HCT116 (cell line): Measurements from ENCODE around the gene CALD1. TPM values are rescaled to one million over a fixed set of nuclear protein-coding genes. Genes with fewer than 3 reads are reported as not detected.

Experiments used
- ATAC-seq: fragments of 200-7000 bp; cut with Tn5 transposase; 2 replicates; pipeline ENCODE4 v1.9.1; 2020; ENCODE audit warnings: mild to moderate bottlenecking, moderate library complexity
- BruUV-seq: library from RNA; stranded (reverse); fragments of 400-500 nt; replicated peaks from 2 replicates; lab custom pipeline; 2021; lab: Mats Ljungman, UMichigan
- CTCF ChIA-PET: fragments of 300-600 bp; sonication (Branson Sonifier 250); formaldehyde crosslinking; loops from one replicate; lab custom pipeline; 2021; ENCODE audit warnings: antibody characterized with exemption; lab: Charles Lee
- POLR2A ChIA-PET: fragments of 300-600, 350-600 bp; sonication (Branson Sonifier 250); formaldehyde crosslinking; loops from one replicate; lab custom pipeline; 2021; ENCODE audit warnings: antibody characterized with exemption; lab: Charles Lee
- RAD21 ChIA-PET, 2 experiments: fragments of 300-600 bp; sonication (Branson Sonifier 250); formaldehyde crosslinking; loops; one replicate each; lab custom pipeline; 2023; ENCODE audit warnings: low total read pairs in 2 of 2; ENCODE audit not compliant: uncharacterized antibody in 2 of 2, unreplicated experiment in 2 of 2, low non-redundant PET in 1 of 2; lab: Charles Lee
- DNase-seq: peaks from one replicate; pipeline ENCODE4 v3.0.0-alpha.2; 2010; ENCODE audit warnings: low read depth, low spot score
- H2AFZ ChIP-seq: fragments of 200-600 bp; shearing (Covaris generic), sonication (generic); 2 replicates; pipeline ENCODE4 v1.6.1; 2017; ENCODE audit warnings: low read depth, mixed run types, mixed read lengths, antibody characterized with exemption, low read length; ENCODE audit not compliant: poor library complexity, severe bottlenecking
- H3K27ac ChIP-seq: 2 replicates; pipeline ENCODE4 v1.5.1; 2012; ENCODE audit warnings: low read depth, low read length
- H3K27me3 ChIP-seq: fragments of 200-600 bp; sonication (generic); 2 replicates; pipeline ENCODE4 v1.6.1; 2016; ENCODE audit warnings: mixed run types, low read length, mixed read lengths; ENCODE audit not compliant: insufficient read depth
- H3K36me3 ChIP-seq, 2 experiments: fragments of 200-500 bp in 1 of 2; fragments of 200-600 bp in 1 of 2; sonication (Bioruptor generic) in 1 of 2; sonication (generic) in 1 of 2; 2 replicates each; pipeline versions ENCODE4 v1.5.1 to v1.6.1; 2014 to 2016; ENCODE audit warnings: low read length in 2 of 2, inconsistent platforms in 1 of 2, mixed read lengths in 1 of 2, mixed run types in 1 of 2; ENCODE audit not compliant: insufficient read depth in 2 of 2, control insufficient read depth in 1 of 2
- H3K4me1 ChIP-seq, 2 experiments: fragments of 200-600 bp in 1 of 2; sonication (generic) in 1 of 2; 2 replicates each; pipeline versions ENCODE4 v1.5.1 to v1.6.1; 2012 to 2017; ENCODE audit warnings: low read length in 2 of 2, inconsistent platforms in 1 of 2, mild to moderate bottlenecking in 1 of 2, mixed read lengths in 1 of 2, mixed run types in 1 of 2, moderate library complexity in 1 of 2; ENCODE audit not compliant: insufficient read depth in 2 of 2, control insufficient read depth in 1 of 2
- H3K4me2 ChIP-seq: fragments of 200-600 bp; sonication (generic); 2 replicates; pipeline ENCODE4 v1.6.1; 2017; ENCODE audit warnings: mixed run types, low read length, mixed read lengths
- H3K4me3 ChIP-seq, 2 experiments: fragments of 200-600 bp in 1 of 2; sonication (generic) in 1 of 2; replicated peaks in 1 of 2; 2 replicates each; pipeline ENCODE4 v1.5.1; 2011 to 2016; ENCODE audit warnings: low read length in 2 of 2, control low read depth in 1 of 2, low read depth in 1 of 2, mild to moderate bottlenecking in 1 of 2, mixed read lengths in 1 of 2, mixed run types in 1 of 2
- H3K79me2 ChIP-seq: fragments of 200-600 bp; sonication (generic); 2 replicates; pipeline ENCODE4 v1.6.1; 2017; ENCODE audit warnings: mild to moderate bottlenecking, mixed run types, low read length, moderate library complexity, mixed read lengths; ENCODE audit not compliant: insufficient read depth
- H3K9ac ChIP-seq: fragments of 200-600 bp; sonication (generic); 2 replicates; pipeline ENCODE4 v1.6.1; 2016; ENCODE audit warnings: low read length, mixed read lengths
- H3K9me2 ChIP-seq: fragments of 200-600 bp; sonication (generic), shearing (Covaris generic); 2 replicates; pipeline ENCODE4 v1.6.1; 2017; ENCODE audit warnings: mixed run types, mild to moderate bottlenecking, moderate library complexity; ENCODE audit not compliant: insufficient read depth
- H3K9me3 ChIP-seq, 2 experiments: fragments of 200-500 bp in 1 of 2; fragments of 200-600 bp in 1 of 2; sonication (Bioruptor generic) in 1 of 2; sonication (generic) in 1 of 2; 2 replicates each; pipeline ENCODE4 v1.6.1; 2014 to 2017; ENCODE audit warnings: low read length in 2 of 2, mixed read lengths in 2 of 2, inconsistent platforms in 1 of 2, low read depth in 1 of 2, mild to moderate bottlenecking in 1 of 2, mixed run types in 1 of 2, moderate library complexity in 1 of 2; ENCODE audit not compliant: control insufficient read depth in 1 of 2, insufficient read depth in 1 of 2
- H4K20me1 ChIP-seq: fragments of 200-600 bp; sonication (generic), shearing (Covaris generic); 2 replicates; pipeline ENCODE4 v1.6.1; 2017; ENCODE audit warnings: mixed run types, mild to moderate bottlenecking, moderate library complexity; ENCODE audit not compliant: insufficient read depth
- ATF3 ChIP-seq: IDR thresholded peaks from 2 replicates; pipeline ENCODE4 v1.6.1; 2012
- CBX3 ChIP-seq: IDR thresholded peaks from 2 replicates; pipeline ENCODE4 v1.6.1; 2012; ENCODE audit warnings: low read depth
- EGR1 ChIP-seq: IDR thresholded peaks from 2 replicates; pipeline ENCODE4 v1.6.1; 2012; ENCODE audit warnings: low read depth
- ELF1 ChIP-seq: IDR thresholded peaks from 2 replicates; pipeline ENCODE4 v1.6.1; 2012; ENCODE audit warnings: low read depth, borderline replicate concordance
- EZH2 ChIP-seq: fragments of 200-600 bp; sonication (generic); IDR thresholded peaks from 2 replicates; pipeline ENCODE4 v1.6.1; 2017; ENCODE audit warnings: antibody characterized with exemption, mixed run types
- EZH2phosphoT487 ChIP-seq: fragments of 200-600 bp; IDR thresholded peaks from 2 replicates; pipeline ENCODE4 v1.6.1; 2018; ENCODE audit warnings: antibody characterized with exemption, borderline replicate concordance
- JUND ChIP-seq: IDR thresholded peaks from 2 replicates; pipeline ENCODE4 v1.6.1; 2012
- POLR2A ChIP-seq: IDR thresholded peaks from 2 replicates; pipeline ENCODE4 v1.7.0; 2011; ENCODE audit warnings: borderline replicate concordance; ENCODE audit not compliant: insufficient read depth, insufficient read length; ENCODE audit errors: extremely low read depth
- SIN3A ChIP-seq: IDR thresholded peaks from 2 replicates; pipeline ENCODE4 v1.6.1; 2012; ENCODE audit warnings: low read depth
- SP1 ChIP-seq: IDR thresholded peaks from 2 replicates; pipeline ENCODE4 v1.6.1; 2012; ENCODE audit warnings: low read depth
- SRF ChIP-seq: IDR thresholded peaks from 2 replicates; pipeline ENCODE4 v1.6.1; 2012; ENCODE audit warnings: low read depth
- YY1 ChIP-seq: IDR thresholded peaks from 2 replicates; pipeline ENCODE4 v1.6.1; 2011; ENCODE audit warnings: low read length, low read depth, moderate library complexity, mild to moderate bottlenecking; ENCODE audit not compliant: insufficient replicate concordance; ENCODE audit errors: extremely low read depth
- ZBTB33 ChIP-seq: IDR thresholded peaks from 2 replicates; pipeline ENCODE4 v1.6.1; 2011; ENCODE audit warnings: mild to moderate bottlenecking, low read length, moderate library complexity; ENCODE audit not compliant: insufficient replicate concordance; ENCODE audit errors: extremely low read depth
- ZFX ChIP-seq: fragments of 450-650 bp; IDR thresholded peaks from 2 replicates; pipeline ENCODE4 v1.6.1; 2017
- ZNF274 ChIP-seq: fragments of 200-500 bp; sonication (Bioruptor generic); IDR thresholded peaks from 2 replicates; pipeline ENCODE4 v1.6.1; 2014; ENCODE audit warnings: mild to moderate bottlenecking, low read depth, low read length, inconsistent platforms
- intact Hi-C: fragments of 100-400 bp; cut with micrococcal nuclease; formaldehyde crosslinking; loops from 2 replicates; pipeline ENCODE4 v1.10.0; 2022
- total RNA-seq: library from RNA; stranded (reverse); gene quantifications from one replicate; pipeline ENCODE4 v1.2.1, GENCODE V29; 2021; ENCODE audit not compliant: unreplicated experiment
- TF ChIP-seq, protein P1 (sequence below): IDR thresholded peaks from 2 replicates; pipeline ENCODE4 v1.6.1; 2012

CALD1 gene
- total RNA-seq, 1 experiment from 2014 or later, result 66.8 TPM

- Histone ChIP-seq H3K9ac (no peak overlapping the region), H3K36me3 (no peaks in the 10 kb centered on the region), H4K20me1 (no peaks in the 10 kb centered on the region), H3K27ac (no peak overlapping the region), H3K9me3 (no peaks in the 10 kb centered on the region), H2AFZ (no peak overlapping the region), H3K4me3 (no peak overlapping the region), H3K9me2 (no peaks in the 10 kb centered on the region), H3K4me1 (no peaks in the 10 kb centered on the region), H3K4me2 (no peak overlapping the region), H3K79me2 (no peaks in the 10 kb centered on the region), H3K27me3 (no peaks in the 10 kb centered on the region)
- DNase-seq (no peak), ATAC-seq (no peak)
- ChIA-PET CTCF (no interaction called here), RAD21 (no interaction called here), POLR2A (no interaction called here)
- intact Hi-C loops, result no loop called here
- BruUV-seq, result no TSS peak
- TF ChIP-seq CBX3, result no peak
- no peak for TF ChIP-seq ELF1
- no peak for TF ChIP-seq ZNF274
- no peak for TF ChIP-seq JUND
- TF ChIP-seq EZH2phosphoT487, result no peak
- no peak for TF ChIP-seq SP1
- no peak for TF ChIP-seq POLR2A
- TF ChIP-seq EGR1, result no peak
- no peak for TF ChIP-seq ZBTB33
- TF ChIP-seq SIN3A, result no peak
- TF ChIP-seq YY1, result no peak
- TF ChIP-seq, protein P1, sequence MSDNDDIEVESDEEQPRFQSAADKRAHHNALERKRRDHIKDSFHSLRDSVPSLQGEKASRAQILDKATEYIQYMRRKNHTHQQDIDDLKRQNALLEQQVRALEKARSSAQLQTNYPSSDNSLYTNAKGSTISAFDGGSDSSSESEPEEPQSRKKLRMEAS, result no peak
- no peak for TF ChIP-seq SRF
- no peak for TF ChIP-seq ATF3
- TF ChIP-seq ZFX, result no peak
- no peak for TF ChIP-seq EZH2
These were observed 103.0 kb downstream of the CALD1 start for GRCh38 chr7:134882481-134882880.
